Naive thymus-derived CD4-positive, alpha-beta T cell (primary cell): ENCODE data around the gene GLG1. TPM values are rescaled to one million over a fixed set of nuclear protein-coding genes. Genes with fewer than 3 reads are reported as not detected.
A peak's percentile ranks its signal among the peaks of the same experiment; 100 is the strongest.

ENCODE experiments used
- ATAC-seq: fragments of 150-1000 bp; cut with Tn5 transposase; 2 replicates; pipeline ENCODE4 v1.10.0; 2021; ENCODE audit warnings: mild to moderate bottlenecking, moderate library complexity
- CTCF ChIA-PET: fragments of 350-600 bp; sonication (Branson Sonifier 250); formaldehyde crosslinking; loops from one replicate; lab custom pipeline; 2021; ENCODE audit warnings: antibody characterized with exemption; lab: Charles Lee
- POLR2A ChIA-PET: fragments of 350-600 bp; sonication (Branson Sonifier 250); formaldehyde crosslinking; loops from one replicate; lab custom pipeline; 2021; ENCODE audit warnings: antibody characterized with exemption, inconsistent platforms; lab: Charles Lee
- DNase-seq, 9 donors: peaks; one replicate each; pipeline versions ENCODE4 v3.0.0 to v3.0.0-alpha.2; 2020 to 2022; ENCODE audit warnings: mixed read lengths in 1 of 9
- H3K27ac ChIP-seq: one replicate; pipeline ENCODE4 v1.7.0; 2013; ENCODE audit warnings: mild to moderate bottlenecking, low read depth, low read length, moderate library complexity
- H3K27me3 ChIP-seq, 2 donors: one replicate each; pipeline ENCODE4 v1.7.0; 2013; ENCODE audit warnings: low read length in 2 of 2, mild to moderate bottlenecking in 2 of 2, moderate library complexity in 2 of 2; ENCODE audit not compliant: control insufficient read depth in 2 of 2, insufficient read depth in 2 of 2
- H3K36me3 ChIP-seq, 3 experiments: 1 replicate in 2 of 3; 2 replicates in 1 of 3; pipeline ENCODE4 v1.7.0; 2013; ENCODE audit warnings: low read length in 3 of 3, mild to moderate bottlenecking in 3 of 3, moderate library complexity in 1 of 3; ENCODE audit not compliant: insufficient read depth in 3 of 3, control insufficient read depth in 2 of 3
- H3K4me1 ChIP-seq, 2 donors: one replicate each; pipeline ENCODE4 v1.7.0; 2013; ENCODE audit warnings: low read length in 2 of 2, mild to moderate bottlenecking in 2 of 2, moderate library complexity in 1 of 2; ENCODE audit not compliant: control insufficient read depth in 2 of 2, insufficient read depth in 2 of 2
- H3K4me3 ChIP-seq: 2 replicates; pipeline ENCODE4 v1.7.0; 2013; ENCODE audit warnings: mild to moderate bottlenecking, low read length
- H3K9me3 ChIP-seq, 3 experiments: 1 replicate in 2 of 3; 2 replicates in 1 of 3; pipeline ENCODE4 v1.7.0; 2013; ENCODE audit warnings: low read length in 3 of 3; ENCODE audit not compliant: control insufficient read depth in 2 of 3
- H3K27ac Mint-ChIP-seq, 9 donors: one replicate each; pipeline ENCODE4 v1.8.0; 2020 to 2022; ENCODE audit warnings: mixed read lengths in 9 of 9, mild to moderate bottlenecking in 8 of 9, moderate library complexity in 5 of 9, inconsistent platforms in 2 of 9
- H3K27me3 Mint-ChIP-seq, 5 donors: one replicate each; pipeline ENCODE4 v1.8.0; 2021 to 2022; ENCODE audit warnings: mixed read lengths in 5 of 5, mild to moderate bottlenecking in 1 of 5
- H3K36me3 Mint-ChIP-seq, 5 donors: one replicate each; pipeline ENCODE4 v1.8.0; 2020 to 2022; ENCODE audit warnings: mixed read lengths in 5 of 5, mild to moderate bottlenecking in 3 of 5, inconsistent platforms in 1 of 5
- H3K4me1 Mint-ChIP-seq, 7 donors: one replicate each; pipeline ENCODE4 v1.8.0; 2020 to 2022; ENCODE audit warnings: mixed read lengths in 7 of 7, mild to moderate bottlenecking in 3 of 7, inconsistent platforms in 1 of 7
- H3K4me3 Mint-ChIP-seq, 10 donors: one replicate each; pipeline ENCODE4 v1.8.0; 2020 to 2022; ENCODE audit warnings: mild to moderate bottlenecking in 10 of 10, mixed read lengths in 10 of 10, moderate library complexity in 6 of 10, inconsistent platforms in 2 of 10
- H3K9me3 Mint-ChIP-seq, 11 donors: one replicate each; pipeline ENCODE4 v1.8.0; 2020 to 2022; ENCODE audit warnings: mixed read lengths in 11 of 11, mild to moderate bottlenecking in 4 of 11, inconsistent platforms in 1 of 11, moderate library complexity in 1 of 11
- intact Hi-C, 2 donors: fragments of 100-400 bp; cut with micrococcal nuclease; formaldehyde crosslinking; loops; one replicate each; pipeline ENCODE4 v1.15.1; 2023
- polyA plus RNA-seq, 2 donors: library from polyadenylated mRNA; unstranded; fragments of 300-500 nt; fragmentation: Illumina TruSeq; gene quantifications; one replicate each; pipeline ENCODE4 v1.2.3, GENCODE V29; 2021
- total RNA-seq, 6 experiments: library from RNA in 5 of 6; stranded (reverse) in 5 of 6; gene quantifications; 1 replicate in 5 of 6; 2 replicates in 1 of 6; pipeline ENCODE4 v1.2.3 and lab custom pipeline; 2021 to 2026

The GLG1 gene
- total and polyA plus RNA-seq, 7 experiments from 2014 or later = 125 to 285 (median 188) TPM

GRCh38 chr16:74497761-74498160, 109.2 kb downstream of the GLG1 start:
- Histone ChIP-seq H3K27me3 (no peaks in the 10 kb centered on the region), H3K36me3 (peaks cover 4 to 54% (median 9%) of the 10 kb centered on the region in 3 experiments), H3K9me3 (no peaks in the 10 kb centered on the region), H3K4me1 (no peaks in the 10 kb centered on the region), H3K4me3 (no peak overlapping the region), H3K27ac (no peak overlapping the region)
- ATAC-seq (no peak), DNase-seq (no peak)
- H3K27ac Mint-ChIP-seq = no peak overlapping the region
- H3K4me1 Mint-ChIP-seq = peaks cover 0 to 23% (median 16%) of the 10 kb centered on the region in 7 donors
- no peaks in the 10 kb centered on the region for H3K27me3 Mint-ChIP-seq
- H3K36me3 Mint-ChIP-seq = peaks cover 0 to 22% (median 5%) of the 10 kb centered on the region in 5 donors
- ChIA-PET POLR2A (no interaction called here), CTCF (no interaction called here)
- intact Hi-C loops = no loop called here
- H3K9me3 Mint-ChIP-seq = no peaks in the 10 kb centered on the region
- no peak overlapping the region for H3K4me3 Mint-ChIP-seq

- no peaks in the 10 kb centered on the region for H3K27me3 ChIP-seq
- Mint-ChIP-seq H3K9me3 (no peaks in the 10 kb centered on the region), H3K27ac (peak overlapping the region in 2 of 9 donors; percentile 11 to 52), H3K4me3 (no peak overlapping the region), H3K27me3 (no peaks in the 10 kb centered on the region), H3K4me1 (peaks cover 0 to 11% (median 8%) of the 10 kb centered on the region in 7 donors), H3K36me3 (peaks cover 0 to 23% (median 5%) of the 10 kb centered on the region in 5 donors)
- no peak for DNase-seq
- ChIA-PET POLR2A (no interaction called here), CTCF (no interaction called here)
- no peaks in the 10 kb centered on the region for H3K4me1 ChIP-seq
- no peak for ATAC-seq
- H3K4me3 ChIP-seq = no peak overlapping the region
- no peak overlapping the region for H3K27ac ChIP-seq
- peaks cover 7 to 56% (median 9%) of the 10 kb centered on the region in 3 experiments for H3K36me3 ChIP-seq
- H3K9me3 ChIP-seq = no peaks in the 10 kb centered on the region
- intact Hi-C loops = no loop called here
Observed at GRCh38 chr16:74496054-74496453, 110.9 kb downstream of the GLG1 start.

- H3K27ac ChIP-seq = no peak overlapping the region
- ChIA-PET CTCF (interaction anchor here (1.9 kb wide), 1 partner anchor 130 kb away, joined by 7 read pairs; no protein-coding TSS in a partner anchor), POLR2A (no interaction called here)
- H3K4me1 Mint-ChIP-seq = peaks cover under 1 to 11% (median 7%) of the 10 kb centered on the region in 7 donors
- no peaks in the 10 kb centered on the region for H3K27me3 ChIP-seq
- intact Hi-C loops = no loop called here
- H3K4me3 ChIP-seq = no peak overlapping the region
- ATAC-seq (no peak), DNase-seq (no peak)
- H3K36me3 Mint-ChIP-seq = peaks cover 0 to 38% (median 20%) of the 10 kb centered on the region in 5 donors
- H3K36me3 ChIP-seq = peaks cover 15 to 77% (median 18%) of the 10 kb centered on the region in 3 experiments
- no peaks in the 10 kb centered on the region for H3K9me3 Mint-ChIP-seq
- H3K27me3 Mint-ChIP-seq = no peaks in the 10 kb centered on the region
- H3K4me3 Mint-ChIP-seq = no peak overlapping the region
- no peak overlapping the region for H3K27ac Mint-ChIP-seq
- H3K4me1 ChIP-seq = no peaks in the 10 kb centered on the region
- no peaks in the 10 kb centered on the region for H3K9me3 ChIP-seq
Observed at GRCh38 chr16:74492976-74493375, 113.9 kb downstream of the GLG1 start.

GRCh38 chr16:74487634-74488495, 119.0 kb downstream of the GLG1 start:
- no peak overlapping the region for H3K27ac ChIP-seq
- no peaks in the 10 kb centered on the region for H3K9me3 ChIP-seq
- ATAC-seq (no peak), DNase-seq (no peak)
- H3K27me3 ChIP-seq = no peaks in the 10 kb centered on the region
- intact Hi-C loops = no loop called here
- peaks cover 1 to 29% (median 14%) of the 10 kb centered on the region in 7 donors for H3K4me1 Mint-ChIP-seq
- H3K27ac Mint-ChIP-seq = peak overlapping the region in 7 of 9 donors; percentile 4 to 55 (median 28)
- no peaks in the 10 kb centered on the region for H3K9me3 Mint-ChIP-seq
- POLR2A ChIA-PET = no interaction called here
- no peaks in the 10 kb centered on the region for H3K27me3 Mint-ChIP-seq
- no peak overlapping the region for H3K4me3 Mint-ChIP-seq
- H3K4me3 ChIP-seq = no peak overlapping the region
- peaks cover 0 to 42% (median 26%) of the 10 kb centered on the region in 5 donors for H3K36me3 Mint-ChIP-seq
- H3K36me3 ChIP-seq = peaks cover 20 to 84% (median 27%) of the 10 kb centered on the region in 3 experiments
- CTCF ChIA-PET = interaction anchor here (0.8 kb wide), 1 partner anchor 11 kb away, joined by 3 read pairs; no protein-coding TSS in a partner anchor
- H3K4me1 ChIP-seq = no peaks in the 10 kb centered on the region

- H3K27me3 Mint-ChIP-seq = no peaks in the 10 kb centered on the region
- intact Hi-C loops = no loop called here
- peaks cover 19 to 87% (median 23%) of the 10 kb centered on the region in 3 experiments for H3K36me3 ChIP-seq
- POLR2A ChIA-PET = interaction anchor here (0.7 to 1.0 kb wide), 2 partner anchors 13 to 15 kb away, joined by 3 read pairs; no protein-coding TSS in a partner anchor
- peaks cover 1 to 29% (median 14%) of the 10 kb centered on the region in 7 donors for H3K4me1 Mint-ChIP-seq
- no peaks in the 10 kb centered on the region for H3K4me1 ChIP-seq
- no peak overlapping the region for H3K27ac ChIP-seq
- H3K4me3 Mint-ChIP-seq = no peak overlapping the region
- H3K27me3 ChIP-seq = no peaks in the 10 kb centered on the region
- ATAC-seq (no peak), DNase-seq (no peak)
- H3K27ac Mint-ChIP-seq = peak overlapping the region in 3 of 9 donors; percentile 28 to 51 (median 42)
- no peaks in the 10 kb centered on the region for H3K9me3 Mint-ChIP-seq
- CTCF ChIA-PET = no interaction called here
- H3K36me3 Mint-ChIP-seq = peaks cover 0 to 52% (median 24%) of the 10 kb centered on the region in 5 donors
- H3K4me3 ChIP-seq = no peak overlapping the region
- H3K9me3 ChIP-seq = no peaks in the 10 kb centered on the region
Observed at GRCh38 chr16:74485916-74486315, 121.0 kb downstream of the GLG1 start.

GRCh38 chr16:74480150-74481029, 126.5 kb downstream of the GLG1 start:
- ATAC-seq (no peak), DNase-seq (no peak)
- ChIA-PET POLR2A (interaction anchor here (0.6 kb wide), 1 partner anchor 124 kb away, joined by 4 read pairs; no protein-coding TSS in a partner anchor), CTCF (interaction anchor here (0.6 to 0.7 kb wide), 2 partner anchors 24 to 145 kb away, joined by 3 to 4 read pairs; no protein-coding TSS in a partner anchor)
- Histone ChIP-seq H3K27me3 (no peaks in the 10 kb centered on the region), H3K4me3 (no peak overlapping the region), H3K9me3 (no peaks in the 10 kb centered on the region), H3K27ac (no peak overlapping the region), H3K4me1 (no peaks in the 10 kb centered on the region), H3K36me3 (peaks cover 11 to 89% (median 13%) of the 10 kb centered on the region in 3 experiments)
- peaks cover 0 to 60% (median 28%) of the 10 kb centered on the region in 5 donors for H3K36me3 Mint-ChIP-seq
- no peaks in the 10 kb centered on the region for H3K27me3 Mint-ChIP-seq
- no peaks in the 10 kb centered on the region for H3K9me3 Mint-ChIP-seq
- H3K27ac Mint-ChIP-seq = peak overlapping the region in 8 of 9 donors; percentile 10 to 64 (median 42)
- peaks cover 5 to 17% (median 7%) of the 10 kb centered on the region in 7 donors for H3K4me1 Mint-ChIP-seq
- no peak overlapping the region for H3K4me3 Mint-ChIP-seq
- intact Hi-C loops = no loop called here
